Measurements from ENCODE around the gene AIF1. TPM values are rescaled to one million over a fixed set of nuclear protein-coding genes. Genes with fewer than 3 reads are reported as not detected.

AIF1 gene
- total RNA-seq, 1 experiment from 2014 or later = not detected

- no peak for DNase-seq (ENCODE audit: low spot score)
Observed at GRCh38 chr6:31663126-31663960, 48.3 kb downstream of the AIF1 start.

DNA sequence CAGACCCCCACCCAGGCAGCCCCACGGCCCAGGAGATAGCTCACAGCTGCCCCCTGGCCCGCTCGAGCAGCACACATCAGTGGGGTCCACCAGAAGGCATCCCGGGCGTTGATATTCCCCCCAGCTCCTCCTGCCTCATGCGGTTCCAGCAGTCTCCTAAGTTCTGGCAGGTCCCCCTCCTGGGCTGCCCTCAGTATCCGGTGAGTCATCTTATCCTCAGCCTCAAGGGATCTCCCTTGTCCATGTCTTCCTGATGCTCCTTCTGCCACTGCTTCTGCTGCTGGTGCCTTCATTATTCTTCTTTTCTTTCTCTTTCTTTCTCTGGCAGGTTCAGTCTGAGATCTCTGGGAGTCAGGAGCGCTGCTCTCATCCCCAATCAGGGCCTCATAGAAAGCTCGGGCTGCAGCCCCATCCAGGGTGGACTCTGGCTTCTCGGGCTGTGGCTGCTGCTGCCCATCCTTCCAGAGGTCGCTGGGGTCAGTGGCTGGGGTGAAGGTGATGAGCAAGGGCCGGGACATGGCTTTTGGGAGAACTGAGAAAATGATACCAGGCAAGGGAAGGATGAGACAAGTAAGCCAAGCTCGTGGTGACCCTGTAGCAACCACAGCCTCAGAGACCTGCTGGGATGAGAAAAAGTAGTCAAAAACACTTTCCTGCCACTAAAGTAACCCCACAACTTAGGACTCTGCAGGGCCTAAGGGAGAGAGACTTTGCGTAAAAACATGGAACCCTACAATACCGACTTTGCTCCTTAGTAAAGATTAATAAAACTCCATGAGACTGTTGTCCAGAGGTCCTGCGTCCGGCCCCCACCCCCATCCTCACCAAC, 49.1 kb downstream of the AIF1 start:
- DNase-seq (ENCODE audit: low spot score) = no peak

DNA sequence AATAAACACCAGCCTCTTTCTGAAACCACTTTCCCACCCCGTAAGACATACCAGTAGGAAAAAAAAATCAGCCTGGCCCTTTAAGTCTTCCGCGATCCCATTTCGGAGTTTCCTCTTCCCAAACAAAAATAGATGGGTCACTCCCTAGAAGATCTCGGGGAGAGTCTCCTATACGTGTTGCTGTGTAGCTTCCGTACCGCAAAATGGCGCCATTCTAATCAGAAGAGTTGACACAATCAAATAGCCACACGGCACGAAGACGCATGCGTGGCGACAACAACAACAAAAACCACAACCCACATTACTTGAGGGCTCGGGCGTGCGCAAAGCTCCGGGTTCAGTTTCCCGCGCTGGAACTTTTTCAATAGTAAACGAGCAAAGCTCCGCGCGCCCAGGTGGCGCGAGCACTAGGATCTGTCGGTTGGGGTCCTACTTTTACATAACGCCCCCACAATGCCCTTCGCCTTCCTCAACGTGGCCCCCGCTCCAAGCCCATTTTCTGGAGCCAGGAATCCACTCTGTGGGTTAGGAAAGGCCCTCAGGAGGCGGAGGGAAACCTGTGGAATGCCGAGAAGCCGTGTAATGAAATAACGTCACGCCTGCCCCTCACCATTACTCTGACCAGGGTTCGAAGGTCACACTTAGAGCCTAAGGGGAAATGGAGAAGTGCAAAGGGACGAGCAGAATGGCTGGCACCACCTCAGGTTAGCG, 49.9 kb downstream of the AIF1 start, which contains the start of gene GPANK1:
TSS of gene GPANK1 (minus strand) at position 208 of the 711 bp plus-strand sequence. CDS start 519 bp downstream, outside the sequence.
- DNase-seq (ENCODE audit: low spot score) = peak; percentile 91

GRCh38 chr6:31665501-31666336, 50.7 kb downstream of the AIF1 start, which contains the start of gene CSNK2B:
Gene CSNK2B (plus strand): TSS chr6:31666080. CDS start chr6:31666832, 752 bp downstream.
- peak; percentile 97 for DNase-seq (ENCODE audit: low spot score)

DNA sequence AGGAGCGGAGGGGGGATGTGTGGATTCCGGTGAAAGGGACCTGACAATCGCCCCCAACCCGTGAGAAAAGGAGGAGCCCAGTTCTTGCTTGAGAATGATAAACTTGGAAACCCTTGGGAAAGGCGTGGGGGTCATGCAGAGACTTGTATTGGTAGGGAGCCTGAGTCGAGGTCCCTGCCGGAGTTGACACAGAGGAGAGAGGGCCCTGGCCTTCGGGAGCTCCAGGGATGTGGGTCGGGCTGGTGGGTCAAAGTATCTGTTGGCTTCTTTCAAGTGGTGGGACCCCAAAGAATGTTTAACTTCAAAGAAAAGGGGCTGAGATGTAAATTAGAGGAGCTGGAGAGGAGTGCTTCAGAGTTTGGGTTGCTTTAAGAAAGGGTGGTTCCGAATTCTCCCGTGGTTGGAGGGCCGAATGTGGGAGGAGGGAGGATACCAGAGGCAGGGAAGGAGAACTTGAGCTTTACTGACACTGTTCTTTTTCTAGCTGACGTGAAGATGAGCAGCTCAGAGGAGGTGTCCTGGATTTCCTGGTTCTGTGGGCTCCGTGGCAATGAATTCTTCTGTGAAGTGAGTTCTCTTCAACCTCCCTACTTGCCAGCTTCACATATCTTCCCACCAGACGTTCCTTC, 51.4 kb downstream of the AIF1 start:
- DNase-seq (ENCODE audit: low spot score) = no peak

Small RNA genes within 50 kb of the gene (small RNA-seq; reads per million reads assigned to genes)
- gene MIR6832 (not detected), gene RF00019 (not detected), gene SNORA38 (8.9 reads per million, percentile 87 among the genes with 10 or more reads in this experiment), gene UQCRHP1 (not detected)

Other genes starting within 250 kb of the AIF1 start
- gene MICA, start 211.6 kb upstream of the AIF1 start, total RNA-seq (2014; rRNA removed; shearing (Covaris generic)) = 36.1 and 39.2 TPM in 2 replicates
- gene MICB, start 117.1 kb upstream of the AIF1 start, total RNA-seq (2014; rRNA removed; shearing (Covaris generic)) = 0.66 and 0.89 TPM in 2 replicates
- gene MCCD1, start 86.3 kb upstream of the AIF1 start, total RNA-seq (2014; rRNA removed; shearing (Covaris generic)) = not detected in 2 replicates
- 685 and 711 TPM in 2 replicates for gene DDX39B, start 73.2 kb upstream of the AIF1 start, total RNA-seq (2014; rRNA removed; shearing (Covaris generic))
- gene ATP6V1G2, start 68.6 kb upstream of the AIF1 start, total RNA-seq (2014; rRNA removed; shearing (Covaris generic)) = not detected in 2 replicates
- gene NFKBIL1, start 67.6 kb upstream of the AIF1 start, total RNA-seq (2014; rRNA removed; shearing (Covaris generic)) = 26.4 and 29.2 TPM in 2 replicates
- not detected in 2 replicates for gene LTA, start 42.9 kb upstream of the AIF1 start, total RNA-seq (2014; rRNA removed; shearing (Covaris generic))
- 0.08 TPM in 1 of 2 replicates, not detected in the other for gene TNF, start 39.7 kb upstream of the AIF1 start, total RNA-seq (2014; rRNA removed; shearing (Covaris generic))
- gene LTB, start 32.8 kb upstream of the AIF1 start, total RNA-seq (2014; rRNA removed; shearing (Covaris generic)) = 0.13 TPM in 1 of 2 replicates, not detected in the other
- not detected in 2 replicates for gene LST1, start 29.0 kb upstream of the AIF1 start, total RNA-seq (2014; rRNA removed; shearing (Covaris generic))
- gene NCR3, start 22.2 kb upstream of the AIF1 start, total RNA-seq (2014; rRNA removed; shearing (Covaris generic)) = not detected in 2 replicates
- gene PRRC2A, start 5.5 kb downstream of the AIF1 start, total RNA-seq (2014; rRNA removed; shearing (Covaris generic)) = 128 and 172 TPM in 2 replicates
- 307 and 336 TPM in 2 replicates for gene BAG6, start 37.4 kb downstream of the AIF1 start, total RNA-seq (2014; rRNA removed; shearing (Covaris generic))
- 1.8 and 4.2 TPM in 2 replicates for gene APOM, start 40.7 kb downstream of the AIF1 start, total RNA-seq (2014; rRNA removed; shearing (Covaris generic))
- gene C6orf47, start 45.5 kb downstream of the AIF1 start, total RNA-seq (2014; rRNA removed; shearing (Covaris generic)) = 24.7 and 29.1 TPM in 2 replicates
- 11.7 and 17.2 TPM in 2 replicates for gene GPANK1, start 49.8 kb downstream of the AIF1 start, total RNA-seq (2014; rRNA removed; shearing (Covaris generic))
- gene CSNK2B, start 50.8 kb downstream of the AIF1 start, total RNA-seq (2014; rRNA removed; shearing (Covaris generic)) = 219 and 225 TPM in 2 replicates
- gene LY6G5B, start 54.7 kb downstream of the AIF1 start, total RNA-seq (2014; rRNA removed; shearing (Covaris generic)) = 3.5 and 3.6 TPM in 2 replicates
- 0.76 and 2.1 TPM in 2 replicates for gene LY6G5C, start 65.8 kb downstream of the AIF1 start, total RNA-seq (2014; rRNA removed; shearing (Covaris generic))
- gene ABHD16A, start 88.1 kb downstream of the AIF1 start, total RNA-seq (2014; rRNA removed; shearing (Covaris generic)) = 32.5 and 37.9 TPM in 2 replicates
- gene LY6G6F, start 91.6 kb downstream of the AIF1 start, total RNA-seq (2014; rRNA removed; shearing (Covaris generic)) = not detected in 2 replicates
- not detected in 2 replicates for gene LY6G6D, start 100.1 kb downstream of the AIF1 start, total RNA-seq (2014; rRNA removed; shearing (Covaris generic))
- not detected in 2 replicates for gene LY6G6C, start 106.5 kb downstream of the AIF1 start, total RNA-seq (2014; rRNA removed; shearing (Covaris generic))
- gene MPIG6B, start 108.1 kb downstream of the AIF1 start, total RNA-seq (2014; rRNA removed; shearing (Covaris generic)) = 0.18 TPM in 1 of 2 replicates, not detected in the other
- gene DDAH2, start 114.1 kb downstream of the AIF1 start, total RNA-seq (2014; rRNA removed; shearing (Covaris generic)) = 107 and 116 TPM in 2 replicates
- gene CLIC1, start 121.3 kb downstream of the AIF1 start, total RNA-seq (2014; rRNA removed; shearing (Covaris generic)) = 914 and 960 TPM in 2 replicates
- 19.6 and 20.9 TPM in 2 replicates for gene MSH5, start 124.8 kb downstream of the AIF1 start, total RNA-seq (2014; rRNA removed; shearing (Covaris generic))
- gene SAPCD1, start 147.4 kb downstream of the AIF1 start, total RNA-seq (2014; rRNA removed; shearing (Covaris generic)) = 6.3 and 11.6 TPM in 2 replicates
- gene VWA7, start 162.1 kb downstream of the AIF1 start, total RNA-seq (2014; rRNA removed; shearing (Covaris generic)) = 5.6 and 11.2 TPM in 2 replicates
- gene VARS1, start 180.5 kb downstream of the AIF1 start, total RNA-seq (2014; rRNA removed; shearing (Covaris generic)) = 128 and 138 TPM in 2 replicates
- gene LSM2, start 191.7 kb downstream of the AIF1 start, total RNA-seq (2014; rRNA removed; shearing (Covaris generic)) = 77.4 and 93.6 TPM in 2 replicates
- 0.64 and 1.3 TPM in 2 replicates for gene HSPA1L, start 200.0 kb downstream of the AIF1 start, total RNA-seq (2014; rRNA removed; shearing (Covaris generic))
- 379 and 403 TPM in 2 replicates for gene HSPA1A, start 200.3 kb downstream of the AIF1 start, total RNA-seq (2014; rRNA removed; shearing (Covaris generic))
- 655 TPM in 2 replicates for gene HSPA1B, start 212.5 kb downstream of the AIF1 start, total RNA-seq (2014; rRNA removed; shearing (Covaris generic))
- gene NEU1, start 247.6 kb downstream of the AIF1 start, total RNA-seq (2014; rRNA removed; shearing (Covaris generic)) = 82.3 and 87.1 TPM in 2 replicates